ENCODE results near the gene MOB3A. TPM values are rescaled to one million over a fixed set of nuclear protein-coding genes. Genes with fewer than 3 reads are reported as not detected.

The MOB3A gene
- total and polyA plus RNA-seq, 2 of the 8 experiments (the other 6 are each of a cell fraction or from before 2014, with no cell fraction given): 9.2 to 9.6 TPM

DNA sequence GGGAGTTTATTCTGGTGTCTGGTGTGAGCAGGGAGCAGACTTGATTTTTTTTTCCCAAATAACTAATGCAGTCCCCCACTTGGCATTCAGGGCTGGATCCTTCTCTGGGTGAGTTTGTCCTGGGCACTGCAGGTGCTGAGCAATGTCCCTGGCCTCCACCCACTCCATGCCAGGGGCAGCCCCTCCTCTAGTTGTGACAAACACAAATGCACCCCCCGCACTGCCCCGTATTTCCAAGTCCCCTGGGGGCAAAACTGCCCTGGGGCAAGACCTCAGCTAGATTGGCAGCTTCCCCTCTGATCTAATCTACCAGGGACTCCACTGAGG lies 6.4 kb downstream of the MOB3A start:
- no peaks in the 10 kb centered on the region for H3K79me1 ChIP-seq (ENCODE audit: low read depth, low read length)
- H3K23ac ChIP-seq (ENCODE audit: insufficient read length): no peak overlapping the region
- no peak overlapping the region for H3K4ac ChIP-seq (replicated peaks; ENCODE audit: insufficient read length, low read depth, low read length)
- no peak overlapping the region for H3K14ac ChIP-seq (ENCODE audit: insufficient read length)
- no peak overlapping the region for H3K4me2 ChIP-seq (ENCODE audit: insufficient read depth in 1 of 2, low read depth in 2 of 2, low read length in 2 of 2)
- 0 out of 2 replicates have a peak overlapping the region, but pooled peaks have one; percentile 22 for H2BK12ac ChIP-seq (ENCODE audit: low read depth, low read length)
- peak overlapping the region; percentile 75; the same call in 1 of the 2 replicates for H2BK5ac ChIP-seq (ENCODE audit: low read depth, low read length)
- no peak overlapping the region for H4K91ac ChIP-seq (replicated peaks; ENCODE audit: insufficient read length, low read length)
- no peak for DNase-seq (ENCODE audit: low read depth in 1 of 2, low spot score in 2 of 2)
- H3K56ac ChIP-seq (replicated peaks; ENCODE audit: insufficient read length, low read depth, low read length): no peak overlapping the region
- no peaks in the 10 kb centered on the region for H3K23me2 ChIP-seq (ENCODE audit: low read depth, low read length)
- no peaks in the 10 kb centered on the region for H3K27me3 ChIP-seq (replicated peaks in 1 of 4; ENCODE audit: control insufficient read depth in 3 of 4, extremely low read depth in 1 of 4, insufficient read depth in 3 of 4, low read length in 3 of 4)
- no peak for TF ChIP-seq SP4 (IDR thresholded peaks at IDR 0.05; ENCODE audit: low read length)
- TF ChIP-seq CREB1 (IDR thresholded peaks at IDR 0.05): no peak
- TF ChIP-seq CBX5 (IDR thresholded peaks at IDR 0.05; ENCODE audit: low read depth, low read length): no peak
- TF ChIP-seq TEAD4 (IDR thresholded peaks at IDR 0.05; ENCODE audit: low read depth, low read length): no peak
- TF ChIP-seq GABPA (IDR thresholded peaks at IDR 0.05; ENCODE audit: borderline replicate concordance, insufficient read depth, low read length): no peak
- TF ChIP-seq SAP30 (IDR thresholded peaks at IDR 0.05; ENCODE audit: insufficient read depth, insufficient replicate concordance, low read length): no peak
- TF ChIP-seq KDM4A (IDR thresholded peaks at IDR 0.05; ENCODE audit: low read depth, low read length, severe bottlenecking): no peak
- TF ChIP-seq, protein P1, sequence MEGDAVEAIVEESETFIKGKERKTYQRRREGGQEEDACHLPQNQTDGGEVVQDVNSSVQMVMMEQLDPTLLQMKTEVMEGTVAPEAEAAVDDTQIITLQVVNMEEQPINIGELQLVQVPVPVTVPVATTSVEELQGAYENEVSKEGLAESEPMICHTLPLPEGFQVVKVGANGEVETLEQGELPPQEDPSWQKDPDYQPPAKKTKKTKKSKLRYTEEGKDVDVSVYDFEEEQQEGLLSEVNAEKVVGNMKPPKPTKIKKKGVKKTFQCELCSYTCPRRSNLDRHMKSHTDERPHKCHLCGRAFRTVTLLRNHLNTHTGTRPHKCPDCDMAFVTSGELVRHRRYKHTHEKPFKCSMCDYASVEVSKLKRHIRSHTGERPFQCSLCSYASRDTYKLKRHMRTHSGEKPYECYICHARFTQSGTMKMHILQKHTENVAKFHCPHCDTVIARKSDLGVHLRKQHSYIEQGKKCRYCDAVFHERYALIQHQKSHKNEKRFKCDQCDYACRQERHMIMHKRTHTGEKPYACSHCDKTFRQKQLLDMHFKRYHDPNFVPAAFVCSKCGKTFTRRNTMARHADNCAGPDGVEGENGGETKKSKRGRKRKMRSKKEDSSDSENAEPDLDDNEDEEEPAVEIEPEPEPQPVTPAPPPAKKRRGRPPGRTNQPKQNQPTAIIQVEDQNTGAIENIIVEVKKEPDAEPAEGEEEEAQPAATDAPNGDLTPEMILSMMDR (IDR thresholded peaks at IDR 0.05; ENCODE audit: control extremely low read depth in 1 of 3, insufficient read depth in 1 of 3, low read depth in 1 of 3, low read length in 3 of 3): no peak
- CTCF ChIA-PET (ENCODE audit: partially characterized antibody): interaction anchor here (0.6 to 2.0 kb wide), 5 partner anchors 20 to 144 kb away, joined by 3 to 6 read pairs (median 4); no protein-coding TSS in a partner anchor
- H2AK5ac ChIP-seq (ENCODE audit: low read depth, low read length): no peak overlapping the region
- no peaks in the 10 kb centered on the region for H3K79me2 ChIP-seq (ENCODE audit: control insufficient read depth in 1 of 2, insufficient read depth in 2 of 2, low read length in 2 of 2)
- no peak overlapping the region for H3K27ac ChIP-seq (ENCODE audit: low read depth, low read length)
- no peak overlapping the region for H4K8ac ChIP-seq (ENCODE audit: extremely low read depth, insufficient read depth, low read length)
- no peak overlapping the region for H3K9ac ChIP-seq (replicated peaks in 1 of 4; ENCODE audit: extremely low read depth in 1 of 4, low read depth in 3 of 4, low read length in 3 of 4)
- FAIRE-seq: no peak
- H2BK20ac ChIP-seq (ENCODE audit: low read length): no peak overlapping the region
- H2BK15ac ChIP-seq (ENCODE audit: low read length): no peak overlapping the region
- no peak overlapping the region for H2BK120ac ChIP-seq (replicated peaks; ENCODE audit: low read depth, low read length)
- 90% methylated on average over 2 of the region's 2 CpGs; no CpG with 5 or more reads in 1 of the 2 experiments for WGBS, 2 experiments (ENCODE audit: extremely low coverage in 1 of 2, insufficient coverage in 1 of 2, insufficient read length in 1 of 2, insufficient replicate concordance in 2 of 2, low coverage in 1 of 2, low lambda C conversion rate in 2 of 2, missing lambda C conversion rate in 1 of 2)
- H3K18ac ChIP-seq (ENCODE audit: extremely low read depth, low read length): no peak overlapping the region
- H3K9me3 ChIP-seq (ENCODE audit: insufficient read depth in 2 of 2, low read depth in 1 of 2, low read length in 1 of 2): no peaks in the 10 kb centered on the region
- H3K4me3 ChIP-seq (ENCODE audit: extremely low read depth in 1 of 4, insufficient read depth in 2 of 4, low read depth in 3 of 4, low read length in 4 of 4): no peak overlapping the region
- H3K4me1 ChIP-seq (replicated peaks in 1 of 4; ENCODE audit: control insufficient read depth in 3 of 4, insufficient read depth in 4 of 4, low read length in 3 of 4): peaks cover 0 to 7% (median 4%) of the 10 kb centered on the region in 4 experiments; a peak in 3 of 7 replicates
- H4K20me1 ChIP-seq (replicated peaks in 1 of 2; ENCODE audit: control insufficient read depth in 1 of 2, insufficient read depth in 2 of 2, low read length in 2 of 2): no peaks in the 10 kb centered on the region
- no peak overlapping the region for H4K5ac ChIP-seq (ENCODE audit: insufficient read length, low read depth, low read length)
- H2AFZ ChIP-seq (ENCODE audit: low read length): no peak overlapping the region
- POLR2A ChIA-PET (ENCODE audit: partially characterized antibody): interaction anchor here (0.7 to 1.6 kb wide), 4 partner anchors 10 to 162 kb away, joined by 3 read pairs; no protein-coding TSS in a partner anchor
- no peaks in the 10 kb centered on the region for H3K36me3 ChIP-seq (ENCODE audit: control insufficient read depth in 2 of 4, insufficient read depth in 4 of 4, low read length in 3 of 4)

All from H1 (cell line).